Measurements from ENCODE around the gene FOXP1.

The FOXP1 gene

DNA sequence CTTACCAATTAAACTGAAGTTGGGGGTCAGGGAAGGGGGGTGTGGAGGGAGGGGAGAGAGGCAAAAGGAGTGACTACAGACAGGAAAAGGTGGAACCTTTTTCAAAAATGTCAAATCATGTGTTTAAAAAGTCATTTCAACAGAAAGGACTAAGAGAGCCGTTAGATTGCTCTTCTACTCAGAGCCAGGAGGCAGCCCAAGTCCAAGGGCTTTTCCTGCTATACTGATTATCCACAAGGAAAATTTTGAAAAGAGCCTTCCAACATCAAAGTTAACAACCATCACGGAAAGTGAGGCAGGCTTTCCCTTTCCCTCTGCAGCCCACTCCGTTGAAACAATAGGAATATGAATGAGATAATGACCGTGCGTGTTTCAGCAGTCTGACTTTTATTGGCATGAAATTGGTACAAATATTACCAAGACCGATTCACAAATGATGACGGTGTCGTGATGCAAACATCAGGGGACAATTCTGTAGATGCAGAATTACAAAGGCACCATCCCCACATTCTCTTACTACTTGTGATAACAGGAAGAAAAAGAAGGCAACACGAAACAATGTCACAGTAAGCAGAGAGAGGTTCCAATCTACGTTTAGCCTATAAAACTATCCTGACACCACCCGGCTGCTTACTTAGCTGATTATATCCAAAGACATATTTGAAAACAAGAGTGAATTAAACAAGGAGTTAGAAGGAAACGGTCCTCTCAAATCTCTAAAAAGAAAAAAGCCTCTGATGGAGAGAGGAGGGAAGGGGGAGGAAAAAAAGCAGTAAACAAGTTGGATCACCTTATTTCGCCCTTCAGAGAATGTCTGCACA, 453.7 kb downstream of the FOXP1 start:
- H3K9ac ChIP-seq (ENCODE audit: low read length in 5 of 5), result peak overlapping the region; percentile 68 to 87 (median 74)
- H3K27ac ChIP-seq (ENCODE audit: low read depth, low read length), result peak overlapping the region; percentile 94
- H3K27me3 ChIP-seq (ENCODE audit: control insufficient read depth in 5 of 5, insufficient read depth in 4 of 5, low read length in 5 of 5), result no peaks in the 10 kb centered on the region
- no peaks in the 10 kb centered on the region for H3K9me3 ChIP-seq (ENCODE audit: control insufficient read depth in 5 of 5, low read length in 5 of 5)
- peak overlapping the region; percentile 57 to 80 (median 72) for H3K4me3 ChIP-seq (ENCODE audit: low read depth in 1 of 5, low read length in 5 of 5)
- H3K4me1 ChIP-seq (ENCODE audit: control insufficient read depth in 5 of 5, insufficient read depth in 5 of 5, low read length in 5 of 5), result peaks cover 8 to 70% (median 63%) of the 10 kb centered on the region in 5 donors
- H3K36me3 ChIP-seq (ENCODE audit: control insufficient read depth in 5 of 5, insufficient read depth in 5 of 5, low read length in 5 of 5), result no peaks in the 10 kb centered on the region

DNA sequence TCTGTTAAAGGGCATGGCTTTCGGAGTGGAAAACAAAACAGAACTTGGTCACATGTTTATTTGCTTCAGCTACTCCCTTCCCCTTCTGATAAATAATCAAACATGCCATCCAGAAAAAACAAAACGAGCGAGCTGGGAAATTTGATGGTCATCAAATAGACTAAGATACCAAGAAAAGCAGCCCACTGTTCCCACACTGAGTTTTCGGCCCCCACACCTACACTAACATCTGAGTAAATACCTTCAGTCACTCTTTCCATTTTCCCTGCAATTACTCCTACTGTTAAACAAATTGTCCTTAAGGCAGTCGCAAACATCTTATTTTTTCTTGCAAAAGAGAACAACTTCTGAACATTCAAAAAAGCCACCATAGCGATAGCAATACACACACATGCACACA, 454.6 kb downstream of the FOXP1 start:
- Histone ChIP-seq H3K4me3 (ENCODE audit: low read depth in 1 of 5, low read length in 5 of 5) (peak overlapping the region; percentile 57 to 80 (median 72)), H3K27ac (ENCODE audit: low read depth, low read length) (peak overlapping the region; percentile 94), H3K9ac (ENCODE audit: low read length in 5 of 5) (peak overlapping the region; percentile 68 to 87 (median 74)), H3K4me1 (ENCODE audit: control insufficient read depth in 5 of 5, insufficient read depth in 5 of 5, low read length in 5 of 5) (peaks cover 8 to 61% (median 56%) of the 10 kb centered on the region in 5 donors), H3K9me3 (ENCODE audit: control insufficient read depth in 5 of 5, low read length in 5 of 5) (no peaks in the 10 kb centered on the region), H3K36me3 (ENCODE audit: control insufficient read depth in 5 of 5, insufficient read depth in 5 of 5, low read length in 5 of 5) (no peaks in the 10 kb centered on the region), H3K27me3 (ENCODE audit: control insufficient read depth in 5 of 5, insufficient read depth in 4 of 5, low read length in 5 of 5) (no peaks in the 10 kb centered on the region)

DNA sequence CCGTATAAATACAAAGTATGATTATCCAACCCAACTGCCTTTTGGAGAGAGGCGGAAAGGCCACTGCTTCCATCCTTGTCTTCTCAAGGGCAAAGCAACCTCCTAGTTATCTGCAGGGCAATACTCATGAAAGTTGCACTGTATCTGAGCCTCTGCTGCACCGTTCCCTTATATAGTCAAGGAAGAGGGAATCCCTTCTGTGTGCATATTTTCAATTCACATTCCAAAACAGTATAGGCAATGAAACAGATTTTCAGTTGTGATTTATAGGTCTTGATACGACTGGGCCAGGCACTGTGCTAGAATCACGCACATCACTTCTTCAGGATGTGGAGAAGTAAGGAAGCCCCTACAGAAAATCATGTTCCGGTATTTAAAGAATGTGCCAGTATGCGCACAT, 455.7 kb downstream of the FOXP1 start:
- Histone ChIP-seq H3K27me3 (ENCODE audit: control insufficient read depth in 5 of 5, insufficient read depth in 4 of 5, low read length in 5 of 5) (no peaks in the 10 kb centered on the region), H3K4me1 (ENCODE audit: control insufficient read depth in 5 of 5, insufficient read depth in 5 of 5, low read length in 5 of 5) (peaks cover 8 to 53% (median 49%) of the 10 kb centered on the region in 5 donors), H3K4me3 (ENCODE audit: low read depth in 1 of 5, low read length in 5 of 5) (peak overlapping the region; percentile 34 to 64 (median 47)), H3K9me3 (ENCODE audit: control insufficient read depth in 5 of 5, low read length in 5 of 5) (no peaks in the 10 kb centered on the region), H3K36me3 (ENCODE audit: control insufficient read depth in 5 of 5, insufficient read depth in 5 of 5, low read length in 5 of 5) (no peaks in the 10 kb centered on the region), H3K9ac (ENCODE audit: low read length in 5 of 5) (peak overlapping the region; percentile 26 to 87 (median 64)), H3K27ac (ENCODE audit: low read depth, low read length) (peak overlapping the region; percentile 94)

DNA sequence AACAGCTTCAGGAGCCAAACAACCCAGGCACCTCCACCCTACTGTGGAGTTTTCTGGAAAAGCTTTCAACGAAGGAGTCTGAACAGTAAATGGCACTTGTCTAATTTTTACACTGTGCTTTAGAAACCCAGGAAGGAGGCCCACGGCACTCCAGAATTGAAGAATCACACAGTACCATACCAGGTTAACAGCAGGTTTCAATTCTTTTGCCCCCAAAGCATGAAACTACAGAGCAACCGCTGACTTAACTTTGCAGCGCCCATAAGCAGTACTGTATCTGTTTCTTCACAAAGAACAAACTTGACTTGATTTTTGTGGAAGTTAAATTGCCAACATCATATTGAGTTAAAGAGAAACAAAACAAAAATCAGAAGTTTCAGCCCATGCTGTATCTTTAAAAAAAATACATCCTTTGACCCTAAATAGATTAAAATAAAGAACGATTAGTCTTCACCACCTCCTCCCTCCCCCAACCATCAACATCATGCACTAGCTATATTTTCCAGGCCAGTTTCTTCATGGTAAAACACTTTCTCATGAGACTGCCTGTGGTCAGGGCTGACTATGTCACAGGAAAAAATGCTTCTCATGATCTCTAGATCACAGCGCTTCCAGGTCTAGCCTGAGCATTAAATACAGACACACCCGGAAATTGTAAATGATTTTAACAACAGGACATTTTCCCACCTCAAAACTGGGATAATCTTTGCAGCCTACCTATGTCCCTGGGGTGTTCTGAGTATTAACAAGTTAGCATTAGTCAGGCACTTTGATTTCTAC, 456.3 kb downstream of the FOXP1 start:
- Histone ChIP-seq H3K9ac (ENCODE audit: low read length in 5 of 5) (peak overlapping the region in 4 of 5 donors; percentile 40 to 87 (median 62)), H3K4me1 (ENCODE audit: control insufficient read depth in 5 of 5, insufficient read depth in 5 of 5, low read length in 5 of 5) (peaks cover 8 to 47% (median 45%) of the 10 kb centered on the region in 5 donors), H3K27ac (ENCODE audit: low read depth, low read length) (peak overlapping the region; percentile 94), H3K9me3 (ENCODE audit: control insufficient read depth in 5 of 5, low read length in 5 of 5) (no peaks in the 10 kb centered on the region), H3K4me3 (ENCODE audit: low read depth in 1 of 5, low read length in 5 of 5) (peak overlapping the region; percentile 34 to 64 (median 47)), H3K27me3 (ENCODE audit: control insufficient read depth in 5 of 5, insufficient read depth in 4 of 5, low read length in 5 of 5) (no peaks in the 10 kb centered on the region), H3K36me3 (ENCODE audit: control insufficient read depth in 5 of 5, insufficient read depth in 5 of 5, low read length in 5 of 5) (no peaks in the 10 kb centered on the region)

DNA sequence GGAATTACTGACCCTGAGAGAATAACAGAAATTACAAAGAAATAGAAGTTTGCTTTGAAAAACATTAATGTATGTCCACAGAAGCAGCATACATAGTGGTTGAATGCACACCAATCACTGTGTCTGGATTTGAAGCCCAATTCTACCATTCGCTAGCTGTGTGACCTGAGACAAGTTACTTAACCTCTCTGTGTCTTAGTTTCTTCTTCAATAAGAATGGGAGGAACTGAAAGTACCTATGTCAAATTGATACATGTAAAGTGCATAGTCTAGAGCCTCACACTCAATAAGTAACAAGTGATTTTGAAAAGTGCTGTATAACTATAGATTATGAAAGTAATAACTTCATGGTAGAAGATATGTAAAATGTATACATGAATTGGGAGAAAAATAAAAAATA, 457.8 kb downstream of the FOXP1 start:
- H3K36me3 ChIP-seq (ENCODE audit: control insufficient read depth in 5 of 5, insufficient read depth in 5 of 5, low read length in 5 of 5), result no peaks in the 10 kb centered on the region
- H3K4me1 ChIP-seq (ENCODE audit: control insufficient read depth in 5 of 5, insufficient read depth in 5 of 5, low read length in 5 of 5), result peaks cover 8 to 32% (median 29%) of the 10 kb centered on the region in 5 donors
- H3K27me3 ChIP-seq (ENCODE audit: control insufficient read depth in 5 of 5, insufficient read depth in 4 of 5, low read length in 5 of 5), result no peaks in the 10 kb centered on the region
- no peak overlapping the region for H3K27ac ChIP-seq (ENCODE audit: low read depth, low read length)
- H3K9me3 ChIP-seq (ENCODE audit: control insufficient read depth in 5 of 5, low read length in 5 of 5), result no peaks in the 10 kb centered on the region
- no peak overlapping the region for H3K4me3 ChIP-seq (ENCODE audit: low read depth in 1 of 5, low read length in 5 of 5)
- no peak overlapping the region for H3K9ac ChIP-seq (ENCODE audit: low read length in 5 of 5)

DNA sequence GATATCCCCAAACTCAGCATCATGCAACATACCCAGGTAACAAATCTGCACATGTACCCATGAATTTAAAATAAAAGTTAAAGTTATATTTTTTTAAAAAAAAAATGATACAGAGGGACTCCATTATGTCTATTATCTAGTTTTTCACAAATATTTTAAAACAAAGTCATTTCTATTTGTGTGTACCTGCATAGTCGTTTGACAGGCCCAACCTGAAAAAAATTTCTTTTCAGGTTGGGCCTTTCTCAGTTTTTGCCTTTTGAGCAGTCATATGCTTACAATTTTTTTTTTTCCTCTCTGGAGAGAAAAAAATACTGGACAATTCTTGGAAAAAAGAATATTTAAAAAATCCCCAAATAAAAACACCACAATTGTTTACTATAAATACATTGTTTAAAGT, 459.5 kb downstream of the FOXP1 start:
- no peak overlapping the region for H3K4me3 ChIP-seq (ENCODE audit: low read depth in 1 of 5, low read length in 5 of 5)
- H3K27me3 ChIP-seq (ENCODE audit: control insufficient read depth in 5 of 5, insufficient read depth in 4 of 5, low read length in 5 of 5), result no peaks in the 10 kb centered on the region
- peaks cover 8 to 29% (median 26%) of the 10 kb centered on the region in 5 donors for H3K4me1 ChIP-seq (ENCODE audit: control insufficient read depth in 5 of 5, insufficient read depth in 5 of 5, low read length in 5 of 5)
- no peaks in the 10 kb centered on the region for H3K9me3 ChIP-seq (ENCODE audit: control insufficient read depth in 5 of 5, low read length in 5 of 5)
- H3K9ac ChIP-seq (ENCODE audit: low read length in 5 of 5), result no peak overlapping the region
- H3K27ac ChIP-seq (ENCODE audit: low read depth, low read length), result no peak overlapping the region
- H3K36me3 ChIP-seq (ENCODE audit: control insufficient read depth in 5 of 5, insufficient read depth in 5 of 5, low read length in 5 of 5), result peaks cover 0 to 2% (median 0%) of the 10 kb centered on the region in 5 donors

DNA sequence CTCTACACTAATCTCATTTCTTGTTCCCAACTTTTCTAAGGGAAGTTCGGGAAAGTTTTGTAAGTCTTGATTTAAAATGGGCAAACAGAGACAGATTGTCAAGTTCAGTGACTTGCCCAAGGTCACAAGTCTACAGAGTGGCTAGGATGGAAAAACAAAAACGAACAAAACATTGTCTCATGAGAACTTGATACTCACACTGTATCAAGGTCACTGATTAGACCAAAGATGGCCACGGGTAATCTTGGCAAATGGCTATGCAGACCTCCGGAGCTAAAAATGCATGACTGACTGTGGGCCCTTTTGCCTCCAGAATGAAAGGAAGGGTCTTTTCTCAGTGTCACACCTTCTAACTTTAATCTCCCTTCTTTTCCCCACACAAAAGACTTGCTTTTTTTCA, 460.9 kb downstream of the FOXP1 start:
- H3K27me3 ChIP-seq (ENCODE audit: control insufficient read depth in 5 of 5, insufficient read depth in 4 of 5, low read length in 5 of 5), result no peaks in the 10 kb centered on the region
- H3K4me1 ChIP-seq (ENCODE audit: control insufficient read depth in 5 of 5, insufficient read depth in 5 of 5, low read length in 5 of 5), result peaks cover 3 to 18% (median 13%) of the 10 kb centered on the region in 5 donors
- H3K4me3 ChIP-seq (ENCODE audit: low read depth in 1 of 5, low read length in 5 of 5), result no peak overlapping the region
- H3K9me3 ChIP-seq (ENCODE audit: control insufficient read depth in 5 of 5, low read length in 5 of 5), result no peaks in the 10 kb centered on the region
- peaks cover 0 to 2% (median 0%) of the 10 kb centered on the region in 5 donors for H3K36me3 ChIP-seq (ENCODE audit: control insufficient read depth in 5 of 5, insufficient read depth in 5 of 5, low read length in 5 of 5)
- no peak overlapping the region for H3K27ac ChIP-seq (ENCODE audit: low read depth, low read length)
- H3K9ac ChIP-seq (ENCODE audit: low read length in 5 of 5), result no peak overlapping the region

DNA sequence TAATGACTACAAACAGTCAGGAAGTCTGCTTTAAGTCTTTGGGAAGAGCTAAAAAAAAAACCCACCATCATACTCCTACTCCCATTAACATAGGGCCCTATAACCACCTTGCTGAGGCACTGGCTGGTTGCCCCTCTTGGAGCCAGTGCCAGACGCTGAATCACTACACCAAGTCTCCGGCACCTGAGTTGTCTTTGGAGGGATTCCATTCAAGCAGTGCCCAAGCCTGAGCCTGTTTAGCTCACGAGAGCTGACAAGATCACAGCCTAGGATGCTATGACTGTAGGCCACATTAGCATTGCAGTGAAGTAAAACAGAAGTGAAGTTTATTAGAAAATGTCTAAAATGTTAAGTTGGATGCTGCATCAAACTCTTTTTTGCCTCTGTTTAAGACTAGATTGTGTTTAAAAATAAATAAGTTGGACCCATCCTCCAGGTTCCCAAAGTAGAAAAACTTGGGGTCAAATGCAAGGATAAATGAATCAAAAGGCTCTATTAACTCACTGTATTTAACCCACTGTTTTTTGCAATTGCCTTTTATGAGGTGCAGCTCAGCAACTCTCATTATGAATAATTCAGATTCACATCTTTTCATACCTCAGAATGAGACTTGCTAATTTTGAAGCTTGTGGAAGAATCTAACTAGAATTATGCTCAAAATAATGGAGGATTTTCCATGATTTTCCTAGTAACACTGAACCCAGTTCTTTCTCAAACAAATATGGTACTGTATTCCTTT, 461.9 kb downstream of the FOXP1 start:
- no peaks in the 10 kb centered on the region for H3K27me3 ChIP-seq (ENCODE audit: control insufficient read depth in 5 of 5, insufficient read depth in 4 of 5, low read length in 5 of 5)
- H3K36me3 ChIP-seq (ENCODE audit: control insufficient read depth in 5 of 5, insufficient read depth in 5 of 5, low read length in 5 of 5), result peaks cover 0 to 2% (median 0%) of the 10 kb centered on the region in 5 donors
- no peak overlapping the region for H3K27ac ChIP-seq (ENCODE audit: low read depth, low read length)
- no peak overlapping the region for H3K4me3 ChIP-seq (ENCODE audit: low read depth in 1 of 5, low read length in 5 of 5)
- H3K4me1 ChIP-seq (ENCODE audit: control insufficient read depth in 5 of 5, insufficient read depth in 5 of 5, low read length in 5 of 5), result peaks cover 0 to 11% (median 5%) of the 10 kb centered on the region in 5 donors
- no peaks in the 10 kb centered on the region for H3K9me3 ChIP-seq (ENCODE audit: control insufficient read depth in 5 of 5, low read length in 5 of 5)
- H3K9ac ChIP-seq (ENCODE audit: low read length in 5 of 5), result no peak overlapping the region

DNA sequence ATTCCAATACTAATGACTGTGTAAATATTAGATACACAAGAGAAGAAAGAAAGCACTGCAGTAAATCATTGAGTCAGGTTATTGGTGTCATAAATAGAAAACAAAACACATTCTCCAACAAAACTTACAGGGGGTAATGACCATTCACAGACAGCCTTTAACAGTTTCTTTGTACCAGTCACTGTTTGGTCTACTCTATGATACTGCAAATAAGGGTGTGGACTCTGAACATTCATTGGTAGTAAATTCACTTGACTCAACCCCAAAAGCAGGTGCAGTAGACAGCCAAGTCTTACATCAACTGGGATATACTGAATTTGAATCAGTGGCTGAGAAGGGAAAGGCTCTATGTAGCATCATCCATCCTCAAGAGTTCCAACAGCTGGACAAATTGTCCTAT, 463.5 kb downstream of the FOXP1 start:
- Histone ChIP-seq H3K27me3 (ENCODE audit: control insufficient read depth in 5 of 5, insufficient read depth in 4 of 5, low read length in 5 of 5) (no peaks in the 10 kb centered on the region), H3K9me3 (ENCODE audit: control insufficient read depth in 5 of 5, low read length in 5 of 5) (no peaks in the 10 kb centered on the region), H3K4me3 (ENCODE audit: low read depth in 1 of 5, low read length in 5 of 5) (no peak overlapping the region), H3K27ac (ENCODE audit: low read depth, low read length) (no peak overlapping the region), H3K4me1 (ENCODE audit: control insufficient read depth in 5 of 5, insufficient read depth in 5 of 5, low read length in 5 of 5) (peaks cover 0 to 8% (median 5%) of the 10 kb centered on the region in 5 donors), H3K36me3 (ENCODE audit: control insufficient read depth in 5 of 5, insufficient read depth in 5 of 5, low read length in 5 of 5) (peaks cover 0 to 2% (median 0%) of the 10 kb centered on the region in 5 donors), H3K9ac (ENCODE audit: low read length in 5 of 5) (no peak overlapping the region)

Measured in subcutaneous abdominal adipose tissue (tissue), 5 donors.